GM12872 (cell line): ENCODE measurements around the gene HHATL.

Experiments
- CTCF ChIP-seq: IDR thresholded peaks from 3 replicates; pipeline ENCODE4 v1.5.1; 2011; ENCODE audit warnings: low read depth, mild to moderate bottlenecking, low read length, moderate library complexity; ENCODE audit not compliant: insufficient read depth

Gene HHATL

GRCh38 chr3:42673082-42673481 lies 29.5 kb downstream of the HHATL start:
- no peak for TF ChIP-seq CTCF

GRCh38 chr3:42672515-42672914 lies 30.1 kb downstream of the HHATL start:
- no peak for TF ChIP-seq CTCF

GRCh38 chr3:42670670-42671069 lies 31.9 kb downstream of the HHATL start:
- TF ChIP-seq CTCF = no peak

- no peak for TF ChIP-seq CTCF
Measured at GRCh38 chr3:42670051-42670576, 32.5 kb downstream of the HHATL start.

GRCh38 chr3:42668793-42669217 lies 33.8 kb downstream of the HHATL start:
- no peak for TF ChIP-seq CTCF

GRCh38 chr3:42668413-42668760 lies 34.2 kb downstream of the HHATL start:
- TF ChIP-seq CTCF = no peak

- no peak for TF ChIP-seq CTCF
Measured at GRCh38 chr3:42667523-42668412, 34.8 kb downstream of the HHATL start.
